SK-N-SH (cell line): ENCODE results near the gene ZDHHC15.

Experiments
- ELF1 ChIP-seq: IDR thresholded peaks from 2 replicates; pipeline ENCODE4 v1.4.0; 2012
- TAF1 ChIP-seq: IDR thresholded peaks from 2 replicates; pipeline ENCODE4 v1.6.1; 2012; ENCODE audit warnings: low read depth, mild to moderate bottlenecking, low read length, moderate library complexity, borderline replicate concordance
- TF ChIP-seq, protein P1 (sequence below): fragments of 200-600 bp; sonication (generic); IDR thresholded peaks from 2 replicates; pipeline ENCODE4 v1.6.1; 2017; ENCODE audit warnings: antibody characterized with exemption, mild to moderate bottlenecking, moderate library complexity

DNA sequence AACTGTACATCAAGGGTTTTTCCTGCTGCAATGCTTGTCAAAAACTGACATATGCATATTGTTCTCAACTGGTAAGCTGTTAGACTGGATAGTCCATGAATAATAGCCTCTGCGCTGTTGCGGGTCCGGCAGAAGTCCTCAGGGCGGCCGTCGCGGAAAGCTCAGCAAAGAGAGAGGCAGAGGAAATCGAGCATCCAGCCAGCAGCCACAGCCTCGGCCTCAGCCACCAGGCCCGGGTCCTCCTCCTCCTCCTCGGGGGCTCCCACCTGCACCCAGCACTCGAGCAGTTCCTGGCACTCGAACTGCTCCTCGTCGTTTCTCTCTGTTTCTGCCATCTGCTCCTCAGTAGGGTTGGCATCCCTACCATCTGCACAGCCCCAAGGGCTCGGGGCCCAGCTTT lies 195.2 kb downstream of the ZDHHC15 start:
- TF ChIP-seq TAF1 (no peak), ELF1 (no peak)
- TF ChIP-seq, protein P1, sequence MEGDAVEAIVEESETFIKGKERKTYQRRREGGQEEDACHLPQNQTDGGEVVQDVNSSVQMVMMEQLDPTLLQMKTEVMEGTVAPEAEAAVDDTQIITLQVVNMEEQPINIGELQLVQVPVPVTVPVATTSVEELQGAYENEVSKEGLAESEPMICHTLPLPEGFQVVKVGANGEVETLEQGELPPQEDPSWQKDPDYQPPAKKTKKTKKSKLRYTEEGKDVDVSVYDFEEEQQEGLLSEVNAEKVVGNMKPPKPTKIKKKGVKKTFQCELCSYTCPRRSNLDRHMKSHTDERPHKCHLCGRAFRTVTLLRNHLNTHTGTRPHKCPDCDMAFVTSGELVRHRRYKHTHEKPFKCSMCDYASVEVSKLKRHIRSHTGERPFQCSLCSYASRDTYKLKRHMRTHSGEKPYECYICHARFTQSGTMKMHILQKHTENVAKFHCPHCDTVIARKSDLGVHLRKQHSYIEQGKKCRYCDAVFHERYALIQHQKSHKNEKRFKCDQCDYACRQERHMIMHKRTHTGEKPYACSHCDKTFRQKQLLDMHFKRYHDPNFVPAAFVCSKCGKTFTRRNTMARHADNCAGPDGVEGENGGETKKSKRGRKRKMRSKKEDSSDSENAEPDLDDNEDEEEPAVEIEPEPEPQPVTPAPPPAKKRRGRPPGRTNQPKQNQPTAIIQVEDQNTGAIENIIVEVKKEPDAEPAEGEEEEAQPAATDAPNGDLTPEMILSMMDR, result no peak
